GM19395 (cell line): ENCODE results near the gene MAP3K7CL.

Source experiments
- ATAC-seq: cut with Tn5 transposase; IDR thresholded peaks from one replicate; pipeline ENCODE4 v1.9.1; 2021; ENCODE audit warnings: mild to moderate bottlenecking, moderate library complexity; ENCODE audit not compliant: unreplicated experiment

MAP3K7CL gene

GRCh38 chr21:29193901-29194300, 63.5 kb downstream of the MAP3K7CL start:
- ATAC-seq: no peak

- ATAC-seq: no peak
Observed at GRCh38 chr21:29194342-29194741, 63.9 kb downstream of the MAP3K7CL start.

- no peak for ATAC-seq
Observed at GRCh38 chr21:29194847-29195246, 64.4 kb downstream of the MAP3K7CL start.

GRCh38 chr21:29195981-29196669, 65.7 kb downstream of the MAP3K7CL start:
- ATAC-seq: peak; percentile 95

- ATAC-seq: peak; percentile 31
Observed at GRCh38 chr21:29196670-29197191, 66.3 kb downstream of the MAP3K7CL start.

- ATAC-seq: no peak
Observed at GRCh38 chr21:29201186-29201585, 70.7 kb downstream of the MAP3K7CL start.

- ATAC-seq: no peak
Observed at GRCh38 chr21:29205009-29205408, 74.6 kb downstream of the MAP3K7CL start.

GRCh38 chr21:29205988-29206387, 75.5 kb downstream of the MAP3K7CL start:
- ATAC-seq: no peak

GRCh38 chr21:29206445-29206844, 76.0 kb downstream of the MAP3K7CL start:
- no peak for ATAC-seq

- no peak for ATAC-seq
Observed at GRCh38 chr21:29207201-29207600, 76.8 kb downstream of the MAP3K7CL start.

GRCh38 chr21:29208044-29208681, 77.7 kb downstream of the MAP3K7CL start:
- no peak for ATAC-seq

- ATAC-seq: no peak
Observed at GRCh38 chr21:29208682-29209059, 78.2 kb downstream of the MAP3K7CL start.

GRCh38 chr21:29209696-29210095, 79.3 kb downstream of the MAP3K7CL start:
- no peak for ATAC-seq

GRCh38 chr21:29211205-29211604, 80.8 kb downstream of the MAP3K7CL start:
- ATAC-seq: no peak

GRCh38 chr21:29212446-29212845, 82.0 kb downstream of the MAP3K7CL start:
- ATAC-seq: no peak

- no peak for ATAC-seq
Observed at GRCh38 chr21:29213513-29214385, 83.3 kb downstream of the MAP3K7CL start.

- no peak for ATAC-seq
Observed at GRCh38 chr21:29215709-29216108, 85.3 kb downstream of the MAP3K7CL start.

- no peak for ATAC-seq
Observed at GRCh38 chr21:29217818-29218291, 87.4 kb downstream of the MAP3K7CL start.

GRCh38 chr21:29218749-29219148, 88.3 kb downstream of the MAP3K7CL start:
- no peak for ATAC-seq

- no peak for ATAC-seq
Observed at GRCh38 chr21:29219165-29219770, 88.8 kb downstream of the MAP3K7CL start.

GRCh38 chr21:29221253-29221744, 90.9 kb downstream of the MAP3K7CL start:
- no peak for ATAC-seq
